GM18907 (cell line): ENCODE measurements around the gene POLR2E.
A peak's percentile ranks its signal among the peaks of the same experiment; 100 is the strongest.

ENCODE experiments used
- ATAC-seq: cut with Tn5 transposase; IDR thresholded peaks from one replicate; pipeline ENCODE4 v1.9.1; 2021; ENCODE audit warnings: mild to moderate bottlenecking, moderate library complexity; ENCODE audit not compliant: unreplicated experiment

POLR2E gene

GRCh38 chr19:1051791-1052190, 43.4 kb downstream of the POLR2E start:
- no peak for ATAC-seq

- no peak for ATAC-seq
Observed at GRCh38 chr19:1050989-1051788, 44.0 kb downstream of the POLR2E start.

DNA sequence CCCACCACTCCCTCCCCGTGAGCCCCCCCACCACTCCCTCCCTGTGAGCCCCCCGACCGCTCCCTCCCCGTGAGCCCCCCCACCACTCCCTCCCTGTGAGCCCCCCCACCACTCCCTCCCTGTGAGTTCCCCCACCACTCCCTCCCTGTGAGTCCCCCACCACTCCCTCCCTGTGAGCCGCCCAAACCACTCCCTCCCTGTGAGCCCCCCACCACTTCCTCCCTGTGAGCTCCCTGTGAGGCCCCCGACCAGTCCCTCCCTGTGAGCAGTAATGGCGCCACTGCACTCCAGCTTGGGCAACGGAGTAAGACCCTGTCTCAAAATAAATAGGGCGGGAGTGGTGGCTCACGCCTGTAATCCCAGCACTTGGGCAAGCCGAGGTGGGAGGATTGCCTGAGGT, 45.4 kb downstream of the POLR2E start:
- no peak for ATAC-seq

GRCh38 chr19:1049106-1049505, 46.1 kb downstream of the POLR2E start:
- no peak for ATAC-seq

DNA sequence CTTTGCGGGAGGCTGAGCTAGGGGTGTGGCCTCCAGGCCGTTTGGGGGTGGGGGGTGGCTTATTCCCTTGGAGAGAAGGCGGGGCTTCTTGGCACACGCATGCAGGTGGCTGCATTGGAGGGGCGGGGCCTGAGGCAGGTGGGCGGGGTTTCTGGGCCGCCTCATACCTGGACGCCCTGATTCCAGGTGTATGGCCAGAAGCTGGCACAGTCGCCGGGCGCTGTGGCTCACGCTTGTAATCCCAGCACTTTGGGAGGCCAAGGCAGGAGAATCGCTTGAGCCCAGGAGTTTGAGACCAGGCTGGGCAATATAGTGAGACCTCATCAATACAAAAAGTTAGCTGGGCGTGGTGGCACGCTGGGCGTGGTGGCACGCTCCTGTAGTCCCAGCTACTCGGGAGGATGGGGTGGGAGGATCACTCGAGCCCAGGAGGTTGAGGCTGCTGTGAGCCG, 47.5 kb downstream of the POLR2E start:
- ATAC-seq: no peak

DNA sequence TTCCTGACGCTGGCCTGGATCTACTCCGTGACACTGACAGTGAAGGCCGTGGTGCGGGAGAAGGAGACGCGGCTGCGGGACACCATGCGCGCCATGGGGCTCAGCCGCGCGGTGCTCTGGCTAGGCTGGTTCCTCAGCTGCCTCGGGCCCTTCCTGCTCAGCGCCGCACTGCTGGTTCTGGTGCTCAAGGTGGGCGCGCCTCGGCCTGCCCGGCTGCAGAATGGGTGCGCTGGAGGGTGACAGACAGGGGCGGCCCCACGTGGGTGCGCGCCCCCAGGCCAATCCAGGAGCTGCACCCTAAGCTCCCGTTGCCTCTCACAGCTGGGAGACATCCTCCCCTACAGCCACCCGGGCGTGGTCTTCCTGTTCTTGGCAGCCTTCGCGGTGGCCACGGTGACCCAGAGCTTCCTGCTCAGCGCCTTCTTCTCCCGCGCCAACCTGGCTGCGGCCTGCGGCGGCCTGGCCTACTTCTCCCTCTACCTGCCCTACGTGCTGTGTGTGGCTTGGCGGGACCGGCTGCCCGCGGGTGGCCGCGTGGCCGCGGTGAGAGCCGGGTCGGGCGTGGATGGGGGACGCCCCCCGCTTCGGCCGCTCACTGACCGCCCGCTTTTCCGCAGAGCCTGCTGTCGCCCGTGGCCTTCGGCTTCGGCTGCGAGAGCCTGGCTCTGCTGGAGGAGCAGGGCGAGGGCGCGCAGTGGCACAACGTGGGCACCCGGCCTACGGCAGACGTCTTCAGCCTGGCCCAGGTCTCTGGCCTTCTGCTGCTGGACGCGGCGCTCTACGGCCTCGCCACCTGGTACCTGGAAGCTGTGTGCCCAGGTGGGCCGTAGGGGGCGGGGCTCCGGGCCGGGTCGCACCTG, 48.1 kb downstream of the POLR2E start:
- ATAC-seq: no peak

GRCh38 chr19:1046117-1046626, 49.0 kb downstream of the POLR2E start:
- ATAC-seq: no peak

DNA sequence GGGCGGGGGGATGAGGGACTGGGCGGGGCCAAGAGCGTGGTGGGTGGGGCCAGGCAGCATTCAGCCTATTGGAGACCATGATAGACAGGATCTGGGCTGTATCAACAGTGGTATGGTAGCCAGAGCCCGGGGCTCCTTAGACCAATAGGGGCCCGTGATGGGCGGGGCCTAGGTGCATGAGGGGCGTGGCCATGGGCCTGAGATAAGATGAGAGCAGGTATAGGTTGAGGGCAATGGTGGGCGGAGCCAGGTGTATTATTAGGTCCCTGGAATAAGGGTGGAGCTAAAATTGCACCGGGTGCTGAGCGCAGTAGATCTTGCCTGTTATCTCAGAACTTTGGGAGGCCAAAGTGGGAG, 50.0 kb downstream of the POLR2E start:
- no peak for ATAC-seq

- no peak for ATAC-seq
Observed at GRCh38 chr19:1042689-1043511, 52.3 kb downstream of the POLR2E start.

GRCh38 chr19:1041835-1042685, 53.1 kb downstream of the POLR2E start:
- no peak for ATAC-seq

- no peak for ATAC-seq
Observed at GRCh38 chr19:1041272-1041834, 53.8 kb downstream of the POLR2E start.

GRCh38 chr19:1040476-1041271, 54.5 kb downstream of the POLR2E start:
- ATAC-seq: peak; percentile 42

DNA sequence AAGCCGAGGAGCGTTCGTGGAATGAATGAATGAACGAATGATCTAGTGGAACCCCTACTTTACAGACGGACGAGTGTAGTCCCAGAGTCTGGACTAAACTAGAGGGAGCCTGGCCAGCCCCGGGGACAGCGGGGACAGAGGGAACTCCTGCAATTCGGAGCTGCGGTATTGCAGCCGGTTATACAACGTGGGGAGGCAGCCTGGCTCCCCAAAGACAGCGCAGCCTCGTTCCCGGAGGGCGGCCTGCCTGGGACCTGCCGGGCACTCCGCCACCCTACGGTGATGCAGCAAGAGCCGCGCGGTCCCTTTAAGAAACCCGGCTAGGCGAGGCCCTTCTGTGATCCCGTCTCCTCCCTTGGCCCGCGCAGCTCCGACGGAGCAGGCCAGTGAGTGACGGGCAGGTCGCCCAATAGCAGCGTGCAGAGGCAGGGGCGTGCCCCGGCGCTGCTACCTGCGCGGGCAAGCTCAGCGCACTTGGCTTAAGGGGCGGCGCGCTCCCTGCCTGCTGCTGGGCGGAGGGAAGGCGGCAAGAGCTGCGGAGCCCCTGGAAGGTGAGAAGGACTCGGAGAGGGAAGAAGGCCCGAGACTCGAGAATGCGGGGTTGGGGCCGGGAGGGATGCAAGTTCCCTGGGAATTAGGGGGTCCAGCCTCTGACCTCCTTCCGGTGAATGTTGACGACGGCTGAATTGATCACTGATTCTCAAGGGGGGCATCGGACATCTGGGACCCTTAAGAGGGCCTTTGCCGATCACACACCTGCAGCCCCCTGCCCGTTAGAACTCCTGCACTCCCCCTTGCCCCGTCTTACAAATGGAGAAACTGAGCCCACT, 55.3 kb downstream of the POLR2E start, which contains the start of gene ABCA7:
Gene ABCA7 (plus strand): TSS at position 462 of the 830 bp plus-strand sequence. CDS start 1,255 bp downstream, outside the sequence.
- peak; percentile 70 for ATAC-seq

DNA sequence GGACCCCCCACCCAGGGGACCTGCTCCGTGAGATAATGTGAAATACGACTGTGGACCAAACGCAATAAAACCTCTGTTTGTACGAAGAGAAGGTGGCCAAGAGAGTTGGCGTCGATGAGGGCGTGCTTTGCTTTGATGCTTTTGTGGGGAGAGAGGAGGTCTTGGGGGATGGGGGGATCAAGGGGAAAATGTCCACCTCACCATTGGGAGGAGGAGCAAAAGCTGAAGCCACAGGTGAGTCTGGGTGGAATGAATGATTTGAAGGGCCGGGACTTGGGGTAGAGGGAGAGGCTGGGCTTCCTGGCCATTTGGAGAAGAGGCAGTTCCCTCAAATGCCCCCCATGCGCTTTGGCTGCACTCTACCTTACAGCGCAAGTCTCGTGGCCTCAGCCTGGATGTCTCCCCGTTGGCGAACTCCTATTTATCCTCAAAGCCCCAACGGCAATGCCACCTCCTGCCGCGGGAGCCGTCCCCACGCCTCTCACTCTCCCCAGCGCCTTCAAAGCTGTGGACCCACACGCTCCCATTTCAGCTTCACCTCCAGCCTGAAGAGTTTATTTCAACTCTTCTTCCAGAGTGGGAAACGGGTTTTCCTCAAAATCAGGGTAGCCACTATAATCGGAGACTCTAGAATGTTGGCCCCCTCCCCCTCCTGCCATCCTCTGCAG, 56.1 kb downstream of the POLR2E start:
- ATAC-seq: no peak

GRCh38 chr19:1037621-1038064, 57.5 kb downstream of the POLR2E start:
- ATAC-seq: no peak
